MCF 10A (cell line): ENCODE results near the gene CACNA1H. TPM values are rescaled to one million over a fixed set of nuclear protein-coding genes. Genes with fewer than 3 reads are reported as not detected.

Experiments
- BruUV-seq: library from RNA; stranded (reverse); fragments of 400-500 nt; replicated peaks from 2 replicates; lab custom pipeline; 2021; lab: Mats Ljungman, UMichigan
- CTCF ChIA-PET: fragments of 300-600 bp; sonication (Branson Sonifier 250); formaldehyde crosslinking; extraction: SDS; loops from one replicate; lab custom pipeline; 2021; ENCODE audit warnings: antibody characterized with exemption, inconsistent platforms; lab: Yijun Ruan, JAX
- POLR2A ChIA-PET: fragments of 300-600, 350-650 bp; sonication (Branson Sonifier 250); formaldehyde crosslinking; extraction: SDS; loops from one replicate; lab custom pipeline; 2020; ENCODE audit warnings: antibody characterized with exemption, inconsistent platforms; lab: Yijun Ruan, JAX
- DNase-seq: peaks from one replicate; pipeline ENCODE4 v3.0.0-alpha.2; 2018; ENCODE audit not compliant: unreplicated experiment
- H3K27ac Mint-ChIP-seq: one replicate; pipeline ENCODE4 v1.8.0; 2022; ENCODE audit warnings: mild to moderate bottlenecking, low read depth, mixed read lengths; ENCODE audit not compliant: unreplicated experiment
- H3K27me3 Mint-ChIP-seq: one replicate; pipeline ENCODE4 v1.8.0; 2022; ENCODE audit warnings: mixed read lengths; ENCODE audit not compliant: insufficient read depth, unreplicated experiment
- H3K36me3 Mint-ChIP-seq: one replicate; pipeline ENCODE4 v1.8.0; 2022; ENCODE audit warnings: mild to moderate bottlenecking, moderate library complexity, mixed read lengths; ENCODE audit not compliant: insufficient read depth, unreplicated experiment
- H3K4me1 Mint-ChIP-seq: one replicate; pipeline ENCODE4 v1.8.0; 2022; ENCODE audit warnings: mixed read lengths; ENCODE audit not compliant: insufficient read depth, unreplicated experiment
- H3K4me3 Mint-ChIP-seq: one replicate; pipeline ENCODE4 v1.8.0; 2022; ENCODE audit warnings: mild to moderate bottlenecking, moderate library complexity, mixed read lengths; ENCODE audit not compliant: unreplicated experiment
- H3K9me3 Mint-ChIP-seq: one replicate; pipeline ENCODE4 v1.8.0; 2022; ENCODE audit warnings: mixed read lengths; ENCODE audit not compliant: unreplicated experiment
- intact Hi-C: fragments of 100-400 bp; cut with micrococcal nuclease; formaldehyde crosslinking; loops from 2 replicates; pipeline ENCODE4 v1.14.1; 2022
- total RNA-seq: library from RNA; stranded (reverse); gene quantifications from 2 replicates; pipeline ENCODE4 v1.2.3, GENCODE V29; 2022
- TF ChIP-seq, protein P1 (sequence below): fragments of 200-600 bp; IDR thresholded peaks from one replicate; pipeline ENCODE4 v1.8.0; 2022; ENCODE audit warnings: antibody characterized with exemption, mild to moderate bottlenecking; ENCODE audit not compliant: unreplicated experiment

CACNA1H gene
- total RNA-seq, 1 experiment from 2014 or later, result not detected

GRCh38 chr16:1180549-1181403 is 27.9 kb downstream of the CACNA1H start:
- no peak overlapping the region for H3K27ac Mint-ChIP-seq
- no peaks in the 10 kb centered on the region for H3K4me1 Mint-ChIP-seq
- intact Hi-C loops, result no loop called here
- ChIA-PET POLR2A (no interaction called here), CTCF (no interaction called here)
- no peaks in the 10 kb centered on the region for H3K36me3 Mint-ChIP-seq
- no peaks in the 10 kb centered on the region for H3K27me3 Mint-ChIP-seq
- DNase-seq, result no peak
- no TSS peak for BruUV-seq
- TF ChIP-seq, protein P1, sequence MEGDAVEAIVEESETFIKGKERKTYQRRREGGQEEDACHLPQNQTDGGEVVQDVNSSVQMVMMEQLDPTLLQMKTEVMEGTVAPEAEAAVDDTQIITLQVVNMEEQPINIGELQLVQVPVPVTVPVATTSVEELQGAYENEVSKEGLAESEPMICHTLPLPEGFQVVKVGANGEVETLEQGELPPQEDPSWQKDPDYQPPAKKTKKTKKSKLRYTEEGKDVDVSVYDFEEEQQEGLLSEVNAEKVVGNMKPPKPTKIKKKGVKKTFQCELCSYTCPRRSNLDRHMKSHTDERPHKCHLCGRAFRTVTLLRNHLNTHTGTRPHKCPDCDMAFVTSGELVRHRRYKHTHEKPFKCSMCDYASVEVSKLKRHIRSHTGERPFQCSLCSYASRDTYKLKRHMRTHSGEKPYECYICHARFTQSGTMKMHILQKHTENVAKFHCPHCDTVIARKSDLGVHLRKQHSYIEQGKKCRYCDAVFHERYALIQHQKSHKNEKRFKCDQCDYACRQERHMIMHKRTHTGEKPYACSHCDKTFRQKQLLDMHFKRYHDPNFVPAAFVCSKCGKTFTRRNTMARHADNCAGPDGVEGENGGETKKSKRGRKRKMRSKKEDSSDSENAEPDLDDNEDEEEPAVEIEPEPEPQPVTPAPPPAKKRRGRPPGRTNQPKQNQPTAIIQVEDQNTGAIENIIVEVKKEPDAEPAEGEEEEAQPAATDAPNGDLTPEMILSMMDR, result no peak
- no peak overlapping the region for H3K4me3 Mint-ChIP-seq
- H3K9me3 Mint-ChIP-seq, result no peaks in the 10 kb centered on the region

- Mint-ChIP-seq H3K27ac (no peak overlapping the region), H3K9me3 (no peaks in the 10 kb centered on the region), H3K27me3 (no peaks in the 10 kb centered on the region), H3K4me1 (no peaks in the 10 kb centered on the region), H3K4me3 (no peak overlapping the region), H3K36me3 (no peaks in the 10 kb centered on the region)
- TF ChIP-seq, protein P1, result no peak
- intact Hi-C loops, result no loop called here
- no peak for DNase-seq
- CTCF ChIA-PET, result no interaction called here
- BruUV-seq, result no TSS peak
- POLR2A ChIA-PET, result no interaction called here
These were observed 28.8 kb downstream of the CACNA1H start for GRCh38 chr16:1181404-1182315.

GRCh38 chr16:1182316-1182671 is 29.4 kb downstream of the CACNA1H start:
- Mint-ChIP-seq H3K27me3 (no peaks in the 10 kb centered on the region), H3K4me3 (no peak overlapping the region), H3K9me3 (no peaks in the 10 kb centered on the region), H3K4me1 (no peaks in the 10 kb centered on the region), H3K36me3 (no peaks in the 10 kb centered on the region), H3K27ac (no peak overlapping the region)
- BruUV-seq, result no TSS peak
- ChIA-PET POLR2A (no interaction called here), CTCF (no interaction called here)
- TF ChIP-seq, protein P1, result no peak
- intact Hi-C loops, result no loop called here
- DNase-seq, result no peak
